SK-N-SH (cell line): ENCODE measurements around the gene TRPM3. TPM values are rescaled to one million over a fixed set of nuclear protein-coding genes. Genes with fewer than 3 reads are reported as not detected.

Experiments used
- CTCF ChIA-PET: fragments of 300-600, 350-600 bp; formaldehyde crosslinking; extraction: SDS; loops from one replicate; lab custom pipeline; 2021; lab: Yijun Ruan, JAX
- POLR2A ChIA-PET: fragments of 350-600 bp; sonication (Branson Sonifier 250); formaldehyde crosslinking; extraction: SDS; loops from one replicate; lab custom pipeline; 2020; ENCODE audit warnings: antibody characterized with exemption, inconsistent platforms; lab: Yijun Ruan, JAX
- DNase-seq: peaks from one replicate; pipeline ENCODE4 v3.0.0; 2012
- H2AFZ ChIP-seq: fragments of 200-600 bp; sonication (generic); 2 replicates; pipeline ENCODE4 v1.8.1; 2016; ENCODE audit warnings: antibody characterized with exemption, mild to moderate bottlenecking, low read depth
- H3F3A ChIP-seq: fragments of 200-600 bp; sonication (generic); replicated peaks from 2 replicates; pipeline ENCODE3; 2016; ENCODE audit warnings: antibody characterized with exemption, mild to moderate bottlenecking; ENCODE audit not compliant: insufficient read depth
- H3K27ac ChIP-seq, 2 experiments: fragments of 200-500 bp in 1 of 2; fragments of 200-600 bp in 1 of 2; sonication (Bioruptor generic) in 1 of 2; sonication (generic), shearing (Covaris generic) in 1 of 2; 2 replicates each; pipeline versions ENCODE4 v1.5.1 to v1.6.1; 2014 to 2016; ENCODE audit warnings: low read depth in 2 of 2, inconsistent platforms in 1 of 2, low read length in 1 of 2, mild to moderate bottlenecking in 1 of 2, mixed read lengths in 1 of 2
- H3K27me3 ChIP-seq: fragments of 200-600 bp; sonication (generic), shearing (Covaris generic); 2 replicates; pipeline ENCODE4 v1.6.1; 2016; ENCODE audit warnings: mixed run types; ENCODE audit not compliant: insufficient read depth
- H3K36me3 ChIP-seq, 2 experiments: fragments of 200-500 bp in 1 of 2; fragments of 200-600 bp in 1 of 2; sonication (Bioruptor generic) in 1 of 2; sonication (generic) in 1 of 2; replicated peaks in 1 of 2; 2 replicates each; pipeline versions ENCODE3 to v1.5.1; 2014 to 2016; ENCODE audit warnings: low read length in 1 of 2, mild to moderate bottlenecking in 1 of 2; ENCODE audit not compliant: insufficient read depth in 2 of 2, control insufficient read depth in 1 of 2
- H3K4me1 ChIP-seq, 2 experiments: fragments of 200-500 bp in 1 of 2; fragments of 200-600 bp in 1 of 2; sonication (Bioruptor generic) in 1 of 2; sonication (generic), shearing (Covaris generic) in 1 of 2; 2 replicates each; pipeline versions ENCODE4 v1.5.1 to v1.6.1; 2014 to 2016; ENCODE audit warnings: low read depth in 1 of 2, low read length in 1 of 2, mixed run types in 1 of 2; ENCODE audit not compliant: insufficient read depth in 2 of 2, control insufficient read depth in 1 of 2
- H3K4me2 ChIP-seq: fragments of 200-600 bp; sonication (generic), shearing (Covaris generic); 2 replicates; pipeline ENCODE4 v1.6.1; 2017; ENCODE audit warnings: mixed run types
- H3K4me3 ChIP-seq, 2 experiments: fragments of 200-500 bp in 1 of 2; fragments of 200-600 bp in 1 of 2; sonication (Bioruptor generic) in 1 of 2; sonication (generic), shearing (Covaris generic) in 1 of 2; 2 replicates each; pipeline versions ENCODE4 v1.5.1 to v1.8.1; 2014 to 2016; ENCODE audit warnings: low read depth in 2 of 2, inconsistent platforms in 1 of 2, low read length in 1 of 2, mild to moderate bottlenecking in 1 of 2, mixed read lengths in 1 of 2, moderate library complexity in 1 of 2
- H3K79me2 ChIP-seq: fragments of 200-600 bp; sonication (generic); 2 replicates; pipeline ENCODE4 v1.8.1; 2017; ENCODE audit warnings: mild to moderate bottlenecking; ENCODE audit not compliant: insufficient read depth
- H3K9ac ChIP-seq: fragments of 200-600 bp; sonication (generic); 2 replicates; pipeline ENCODE4 v1.6.1; 2017; ENCODE audit warnings: mixed run types
- H3K9me2 ChIP-seq: fragments of 200-600 bp; sonication (generic); 2 replicates; pipeline ENCODE4 v1.6.1; 2017; ENCODE audit warnings: mixed run types
- H3K9me3 ChIP-seq: fragments of 200-600 bp; sonication (generic); 2 replicates; pipeline ENCODE4 v1.6.1; 2017; ENCODE audit warnings: mixed run types, mild to moderate bottlenecking, moderate library complexity
- H4K20me1 ChIP-seq: fragments of 200-600 bp; sonication (generic); 2 replicates; pipeline ENCODE4 v1.6.1; 2017; ENCODE audit warnings: mild to moderate bottlenecking, mixed run types; ENCODE audit not compliant: insufficient read depth
- EP300 ChIP-seq, 2 experiments: IDR thresholded peaks; 2 replicates each; pipeline versions ENCODE4 v1.4.0 to v1.6.1; 2012; ENCODE audit warnings: borderline replicate concordance in 1 of 2, low read depth in 1 of 2, low read length in 1 of 2
- EZH2phosphoT487 ChIP-seq: fragments of 200-600 bp; sonication (generic); IDR thresholded peaks from 2 replicates; pipeline ENCODE4 v1.6.1; 2017; ENCODE audit warnings: low read depth, mixed run types, mild to moderate bottlenecking, antibody characterized with exemption, moderate library complexity, borderline replicate concordance
- FOSL2 ChIP-seq: IDR thresholded peaks from 2 replicates; pipeline ENCODE4 v1.4.0; 2012; ENCODE audit warnings: low read depth, mild to moderate bottlenecking, moderate library complexity, borderline replicate concordance
- FOXJ3 ChIP-seq: sonication (generic); formaldehyde crosslinking; IDR thresholded peaks from 2 replicates; pipeline ENCODE4 v1.5.1; 2020; ENCODE audit warnings: mild to moderate bottlenecking, missing genetic modification reagents
- FOXM1 ChIP-seq: IDR thresholded peaks from 2 replicates; pipeline ENCODE4 v1.4.0; 2012; ENCODE audit warnings: low read depth, mild to moderate bottlenecking
- IRF3 ChIP-seq: fragments of 150-350 bp; IDR thresholded peaks from 2 replicates; pipeline ENCODE4 v1.6.1; 2016; ENCODE audit warnings: mild to moderate bottlenecking, low read depth, low read length
- JUND ChIP-seq: IDR thresholded peaks from 2 replicates; pipeline ENCODE4 v1.4.0; 2012
- MXI1 ChIP-seq: IDR thresholded peaks from 2 replicates; pipeline ENCODE4 v1.6.1; 2012; ENCODE audit warnings: mild to moderate bottlenecking, low read depth, low read length, improper control_type of control experiment
- NRF1 ChIP-seq: IDR thresholded peaks from 2 replicates; pipeline ENCODE4 v1.6.1; 2012; ENCODE audit warnings: low read depth, mild to moderate bottlenecking, low read length
- RAD21 ChIP-seq: IDR thresholded peaks from 2 replicates; pipeline ENCODE4 v1.6.1; 2012; ENCODE audit warnings: mild to moderate bottlenecking, low read length
- RCOR1 ChIP-seq: fragments of 150-350 bp; IDR thresholded peaks from 2 replicates; pipeline ENCODE4 v1.6.1; 2017; ENCODE audit warnings: antibody characterized with exemption, low read length
- RXRA ChIP-seq: IDR thresholded peaks from 2 replicates; pipeline ENCODE4 v1.4.0; 2012; ENCODE audit warnings: low read depth, mild to moderate bottlenecking, borderline replicate concordance
- TAF1 ChIP-seq: IDR thresholded peaks from 2 replicates; pipeline ENCODE4 v1.6.1; 2012; ENCODE audit warnings: low read depth, mild to moderate bottlenecking, low read length, moderate library complexity, borderline replicate concordance
- TCF12 ChIP-seq: IDR thresholded peaks from 2 replicates; pipeline ENCODE4 v1.4.0; 2012
- TEAD4 ChIP-seq: IDR thresholded peaks from 2 replicates; pipeline ENCODE4 v1.4.0; 2012; ENCODE audit warnings: mild to moderate bottlenecking, borderline replicate concordance; ENCODE audit not compliant: insufficient read depth
- YY1 ChIP-seq: IDR thresholded peaks from 2 replicates; pipeline ENCODE4 v1.4.0; 2012; ENCODE audit warnings: low read depth, mild to moderate bottlenecking
- WGBS: methylation state at CpG from one replicate; pipeline ENCODE4 v1.1.6; 2017; ENCODE audit warnings: low lambda C conversion rate; 5-methylcytosine and 5-hydroxymethylcytosine counted together
- polyA plus RNA-seq, 3 experiments: library from polyadenylated mRNA; depleted of rRNA; stranded (reverse); fragments of >200 nt; gene quantifications; 2 replicates each; pipeline ENCODE4 v1.2.3, GENCODE V29; 2012

TRPM3 gene
- polyA plus RNA-seq, 1 of the 3 experiments (the other 2 are of a cell fraction), result not detected

- CTCF ChIA-PET, result no interaction called here
- WGBS, result 15% methylated on average over 4 of the region's 4 CpGs
- Histone ChIP-seq H3K9me3 (no peaks in the 10 kb centered on the region), H3K9ac (no peak overlapping the region), H3K4me3 (no peak overlapping the region), H3K27me3 (no peaks in the 10 kb centered on the region), H3F3A (no peaks in the 10 kb centered on the region), H3K4me2 (no peak overlapping the region), H3K36me3 (no peaks in the 10 kb centered on the region), H4K20me1 (no peaks in the 10 kb centered on the region), H3K4me1 (0 out of 4 replicates have a peak, but pooled peaks cover 0 to 3% of the 10 kb centered on the region in 2 experiments), H3K79me2 (no peaks in the 10 kb centered on the region), H2AFZ (peak overlapping the region; percentile 60; the same call in 1 of the 2 replicates), H3K27ac (no peak overlapping the region), H3K9me2 (no peaks in the 10 kb centered on the region)
- no peak for TF ChIP-seq YY1
- TF ChIP-seq FOXJ3 (CRISPR knock-in tag), result no peak
- TF ChIP-seq TCF12, result no peak
- no peak for TF ChIP-seq IRF3
- TF ChIP-seq EP300 (IDR thresholded peaks at IDR 0.05; ENCODE audit: borderline replicate concordance in 1 of 2, low read depth in 1 of 2, low read length in 1 of 2), result no peak
- no peak for TF ChIP-seq RAD21
- TF ChIP-seq JUND, result no peak
- TF ChIP-seq MXI1, result no peak
- TF ChIP-seq RCOR1, result no peak
- no peak for TF ChIP-seq RXRA
- no peak for TF ChIP-seq FOSL2
- no peak for TF ChIP-seq EZH2phosphoT487
- no peak for TF ChIP-seq TEAD4
- TF ChIP-seq FOXM1, result no peak
- no peak for TF ChIP-seq NRF1
- no peak for DNase-seq
- POLR2A ChIA-PET, result no interaction called here
These were observed 158.5 kb downstream of the TRPM3 start for GRCh38 chr9:70962761-70963440.

- WGBS, result 40% methylated on average over 2 of the region's 2 CpGs
- DNase-seq, result no peak
- POLR2A ChIA-PET, result no interaction called here
- no peak overlapping the region for H3K4me2 ChIP-seq
- CTCF ChIA-PET, result no interaction called here
- no peaks in the 10 kb centered on the region for H3K79me2 ChIP-seq
- TF ChIP-seq TAF1 (no peak), MXI1 (no peak)
- TF ChIP-seq, all 33 proteins: peak for 0
- H3K27ac ChIP-seq, result no peak overlapping the region
- H3K36me3 ChIP-seq, result no peaks in the 10 kb centered on the region
- peaks cover 3% of the 10 kb centered on the region for H3F3A ChIP-seq
- 0 out of 4 replicates have a peak, but pooled peaks cover 0 to 9% of the 10 kb centered on the region in 2 experiments for H3K4me1 ChIP-seq
- H3K27me3 ChIP-seq, result no peaks in the 10 kb centered on the region
- no peak overlapping the region for H3K9ac ChIP-seq
- no peaks in the 10 kb centered on the region for H3K9me3 ChIP-seq
- H3K9me2 ChIP-seq, result no peaks in the 10 kb centered on the region
- H3K4me3 ChIP-seq, result no peak overlapping the region
- H2AFZ ChIP-seq, result no peak overlapping the region
- no peaks in the 10 kb centered on the region for H4K20me1 ChIP-seq
These were observed 162.1 kb downstream of the TRPM3 start for GRCh38 chr9:70959366-70959765.
